GM12878 (cell line): Measurements from ENCODE around the gene AIG1.

ENCODE experiments used
- EP300 ChIP-seq, 2 experiments: fragments of 150-350 bp in 1 of 2; IDR thresholded peaks; 2 replicates each; pipeline ENCODE4 v1.6.1; 2011 to 2012; ENCODE audit warnings: low read depth in 2 of 2, low read length in 2 of 2, borderline replicate concordance in 1 of 2, improper control_type of control experiment in 1 of 2, inconsistent platforms in 1 of 2; ENCODE audit not compliant: control insufficient read depth in 1 of 2
- NFIC ChIP-seq: IDR thresholded peaks from 2 replicates; pipeline ENCODE4 v1.6.1; 2012; ENCODE audit warnings: low read depth, mild to moderate bottlenecking, inconsistent platforms, low read length, moderate library complexity
- POLR2A ChIP-seq: IDR thresholded peaks from 2 replicates; pipeline ENCODE4 v1.6.1; 2011; ENCODE audit warnings: low read depth, mild to moderate bottlenecking, low read length
- POLR2AphosphoS5 ChIP-seq: IDR thresholded peaks from 2 replicates; pipeline ENCODE4 v1.6.1; 2011; ENCODE audit warnings: mild to moderate bottlenecking, low read length, inconsistent platforms
- RB1 ChIP-seq: fragments of 450-650 bp; formaldehyde crosslinking; IDR thresholded peaks from 2 replicates; pipeline ENCODE4 v1.6.1; 2017; ENCODE audit warnings: mild to moderate bottlenecking, borderline replicate concordance
- SREBF1 ChIP-seq: IDR thresholded peaks from 2 replicates; pipeline ENCODE4 v1.6.1; 2012; ENCODE audit warnings: mild to moderate bottlenecking, low read length

DNA sequence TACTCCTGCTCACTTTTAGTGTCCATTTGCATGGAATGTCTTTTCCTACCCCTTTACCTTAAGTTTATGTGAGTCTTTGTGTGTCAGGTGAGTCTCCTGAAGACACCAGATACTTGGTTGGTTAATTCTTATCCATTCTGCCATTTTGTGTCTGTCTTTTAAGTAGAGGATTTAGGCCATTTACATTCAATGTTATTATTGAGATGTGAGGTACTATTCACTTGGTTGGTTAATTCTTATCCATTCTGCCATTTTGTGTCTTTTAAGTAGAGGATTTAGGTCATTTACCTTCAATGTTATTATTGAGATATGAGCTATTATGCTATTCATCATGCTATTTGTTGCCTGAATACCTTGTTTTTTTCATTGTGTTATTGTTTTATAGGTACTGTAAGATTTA lies 113.8 kb downstream of the AIG1 start:
- TF ChIP-seq RB1 (no peak), NFIC (no peak), POLR2A (no peak), EP300 (IDR thresholded peaks at IDR 0.05; ENCODE audit: borderline replicate concordance in 1 of 2, control insufficient read depth in 1 of 2, low read depth in 2 of 2, low read length in 2 of 2) (no peak), POLR2AphosphoS5 (no peak), SREBF1 (no peak)
